ENCODE data around the gene RPP38. TPM values are rescaled to one million over a fixed set of nuclear protein-coding genes. Genes with fewer than 3 reads are reported as not detected.

Gene RPP38
- total and polyA plus RNA-seq, 2 of the 4 experiments (the other 2 are of a cell fraction), result 12.4 to 19.0 TPM

GRCh38 chr10:15149042-15149771 is 52.1 kb downstream of the RPP38 start:
- Histone ChIP-seq H3K23ac (ENCODE audit: low read depth, low read length) (no peak overlapping the region), H3K4me3 (ENCODE audit: insufficient read depth, low read depth, low read length) (no peak overlapping the region), H2AK5ac (ENCODE audit: low read depth, low read length) (peak overlapping the region; percentile 14; the same call in 1 of the 2 replicates), H3K9me3 (ENCODE audit: control insufficient read depth, insufficient read depth, low read length) (no peaks in the 10 kb centered on the region), H2BK120ac (ENCODE audit: low read depth, low read length) (no peak overlapping the region), H3K4me2 (ENCODE audit: low read depth, low read length) (no peak overlapping the region), H3K79me1 (ENCODE audit: low read depth in 1 of 2, low read length in 2 of 2) (peaks cover 52 to 63% of the 10 kb centered on the region in 2 experiments), H3K36me3 (ENCODE audit: control insufficient read depth, insufficient read depth, low read length) (no peaks in the 10 kb centered on the region; the same call in 1 of the 2 replicates), H3K14ac (replicated peaks; ENCODE audit: low read depth, low read length) (no peak overlapping the region), H3K27ac (ENCODE audit: insufficient read depth, low read length) (no peak overlapping the region), H3K9me1 (ENCODE audit: insufficient read depth, low read length) (peaks cover 6% of the 10 kb centered on the region; the same call in 1 of the 2 replicates), H3K18ac (ENCODE audit: low read depth, low read length) (no peak overlapping the region), H2AFZ (replicated peaks; ENCODE audit: low read length, poor library complexity) (no peak overlapping the region), H4K8ac (ENCODE audit: low read depth in 2 of 2, low read length in 2 of 2) (no peak overlapping the region), H4K5ac (ENCODE audit: low read depth, low read length) (no peak overlapping the region), H4K91ac (ENCODE audit: insufficient read depth, low read depth, low read length) (no peak overlapping the region), H2BK20ac (ENCODE audit: low read depth, low read length) (no peak overlapping the region), H3K27me3 (ENCODE audit: control insufficient read depth, insufficient read depth, low read length) (no peaks in the 10 kb centered on the region), H4K20me1 (ENCODE audit: insufficient read depth, low read length) (peaks cover 23% of the 10 kb centered on the region), H3K4ac (ENCODE audit: low read depth, low read length) (no peak overlapping the region), H3K9ac (ENCODE audit: low read depth, low read length) (no peak overlapping the region), H2BK5ac (ENCODE audit: low read depth, low read length, poor library complexity, severe bottlenecking) (peak overlapping the region; percentile 45), H2AK9ac (replicated peaks; ENCODE audit: low read depth, low read length, poor library complexity) (no peak overlapping the region), H3K56ac (ENCODE audit: extremely low read depth, insufficient read depth, low read length) (no peak overlapping the region), H2BK15ac (ENCODE audit: low read depth, low read length) (no peak overlapping the region), H3K4me1 (ENCODE audit: control insufficient read depth, insufficient read depth, low read length) (no peaks in the 10 kb centered on the region; the same call in 1 of the 2 replicates)
- ATAC-seq (ENCODE audit: low read depth) (no peak), DNase-seq (no peak)
- CTCF ChIA-PET, result no interaction called here
- dilution Hi-C loops (cut with HindIII; ENCODE audit: low sequenced_read_pairs, unreplicated experiment) (no loop called here), intact Hi-C loops (cut with micrococcal nuclease) (no loop called here), in situ Hi-C loops (cut with MboI; ENCODE audit: low sequenced_read_pairs) (no loop called here)
- TF ChIP-seq POLR2A (IDR thresholded peaks at IDR 0.05; ENCODE audit: low read depth, low read length) (no peak), RFX5 (IDR thresholded peaks at IDR 0.05; ENCODE audit: low read depth, low read length) (no peak), FOS (IDR thresholded peaks at IDR 0.05; ENCODE audit: low read depth, low read length) (no peak), BHLHE40 (IDR thresholded peaks at IDR 0.05; ENCODE audit: low read depth, low read length) (no peak), SMC3 (IDR thresholded peaks at IDR 0.05; ENCODE audit: low read depth, low read length) (no peak)
- POLR2A ChIA-PET (ENCODE audit: unreplicated experiment), result no interaction called here
- BruUV-seq (replicated peaks), result no TSS peak
- WGBS, 2 experiments (ENCODE audit: extremely low coverage in 2 of 2, insufficient read length in 1 of 2), result 92% methylated on average over 5 of the region's 10 CpGs; no CpG with 5 or more reads in 1 of the 2 experiments
